T-helper 2 cell treated with Interferon-gamma antibody and Interleukin-4, amounts not matched to agents 5 μg/mL and 100 μg/mL, for 36 hours (primary cell): ENCODE measurements around the gene IKZF3.
"Not testable (repeated sequence)": the region's sequence is repeated elsewhere in the genome, so short reads cannot be mapped to it uniquely, and the experiment has no call there.

ENCODE experiments used
- DNase-seq: peaks from one replicate; pipeline ENCODE4 v3.0.0; 2021; ENCODE audit warnings: low spot score
- H3K27ac Mint-ChIP-seq: one replicate; pipeline ENCODE4 v1.8.0; 2021; ENCODE audit warnings: mild to moderate bottlenecking, mixed read lengths
- H3K27me3 Mint-ChIP-seq: one replicate; pipeline ENCODE4 v1.8.0; 2021; ENCODE audit warnings: low read depth, mixed read lengths
- H3K36me3 Mint-ChIP-seq: one replicate; pipeline ENCODE4 v1.8.0; 2021; ENCODE audit warnings: low read depth, mixed read lengths
- H3K4me1 Mint-ChIP-seq: one replicate; pipeline ENCODE4 v1.8.0; 2021; ENCODE audit warnings: low read depth, mixed read lengths
- H3K4me3 Mint-ChIP-seq: one replicate; pipeline ENCODE4 v1.8.0; 2022; ENCODE audit warnings: mild to moderate bottlenecking, moderate library complexity, mixed read lengths
- H3K9me3 Mint-ChIP-seq: one replicate; pipeline ENCODE4 v1.8.0; 2021; ENCODE audit warnings: mixed read lengths

The IKZF3 gene

DNA sequence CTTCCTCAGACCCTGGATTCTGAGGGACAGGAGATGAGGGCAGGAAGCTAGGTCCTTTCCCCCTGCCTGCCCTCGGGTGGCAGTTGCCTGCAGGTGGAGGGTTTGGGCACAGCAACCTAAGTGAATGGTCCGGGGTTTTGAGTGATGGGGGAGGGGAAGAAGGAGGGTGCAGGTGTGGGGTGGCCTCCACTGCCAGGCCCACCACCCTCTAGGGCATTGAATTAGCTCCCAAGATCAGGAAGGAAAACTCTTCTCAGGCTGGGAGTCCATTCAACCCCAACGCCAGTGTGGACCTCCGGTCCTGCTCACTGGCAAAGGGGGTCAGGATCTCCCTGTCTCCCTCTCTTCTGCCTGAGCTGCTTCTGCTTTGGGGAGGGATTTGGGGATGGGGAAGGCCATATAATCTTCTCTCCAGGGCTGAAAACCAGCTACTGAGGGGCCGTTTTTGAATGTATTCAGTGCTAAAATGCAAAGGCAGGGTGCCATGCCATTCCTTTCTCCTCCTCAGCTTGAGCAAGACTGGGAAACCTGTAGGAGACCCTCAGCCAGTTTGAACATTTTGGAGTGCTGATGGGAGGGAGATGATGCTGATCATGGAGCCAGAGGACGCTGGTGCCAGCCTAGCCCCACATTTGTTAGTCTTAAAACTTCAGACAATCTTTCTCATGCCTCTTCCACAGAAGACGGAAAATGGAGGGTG is 107.6 kb downstream of the IKZF3 start:
- Mint-ChIP-seq H3K27ac (peak overlapping the region; percentile 82), H3K9me3 (no peaks in the 10 kb centered on the region), H3K4me1 (peaks cover 56% of the 10 kb centered on the region), H3K4me3 (peak overlapping the region; percentile 49), H3K27me3 (no peaks in the 10 kb centered on the region), H3K36me3 (peaks cover 4% of the 10 kb centered on the region)
- DNase-seq: no peak

DNA sequence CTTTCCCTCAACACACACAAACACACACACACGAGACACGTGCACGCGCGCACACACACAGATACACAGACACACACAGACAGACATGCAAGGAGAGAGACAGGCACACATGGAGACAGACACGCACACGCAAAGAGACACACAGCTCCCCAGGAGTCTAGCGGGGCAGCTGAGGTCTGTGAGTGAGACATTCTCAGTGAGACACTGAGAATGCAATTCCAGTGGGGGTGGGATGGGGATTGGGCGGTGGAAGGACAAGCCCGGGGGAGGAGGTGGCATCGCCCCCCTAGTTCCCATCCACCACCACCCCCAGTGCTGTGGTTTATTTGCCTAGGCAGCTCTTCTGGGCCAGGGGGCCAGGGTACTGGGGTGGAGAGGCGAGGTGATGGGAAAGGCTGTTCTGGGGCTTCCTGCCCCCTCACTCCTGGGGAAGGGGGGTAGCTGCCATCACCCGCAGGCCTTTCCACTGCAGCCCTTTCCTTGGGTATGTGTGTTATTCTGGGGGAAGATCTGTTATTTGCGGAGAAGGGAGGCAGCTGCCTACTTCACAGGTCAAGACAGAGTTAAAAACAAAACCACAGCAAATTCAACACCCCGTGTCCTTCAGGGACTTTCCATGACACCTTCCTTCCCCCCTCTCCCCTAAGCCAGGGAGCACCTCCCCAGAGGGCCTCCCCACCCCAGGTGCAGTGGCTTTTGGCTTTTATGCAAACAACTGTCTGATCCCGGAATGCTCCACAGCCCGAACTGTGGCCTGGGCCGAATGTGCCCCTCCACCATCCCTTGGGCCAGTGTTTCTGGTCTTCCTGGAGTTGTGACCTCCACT is 108.3 kb downstream of the IKZF3 start:
- no peak for DNase-seq
- H3K27ac Mint-ChIP-seq: peak overlapping the region; percentile 82
- H3K36me3 Mint-ChIP-seq: no peaks in the 10 kb centered on the region
- H3K4me3 Mint-ChIP-seq: peak overlapping the region; percentile 49
- peaks cover 56% of the 10 kb centered on the region for H3K4me1 Mint-ChIP-seq
- no peaks in the 10 kb centered on the region for H3K27me3 Mint-ChIP-seq
- H3K9me3 Mint-ChIP-seq: no peaks in the 10 kb centered on the region

DNA sequence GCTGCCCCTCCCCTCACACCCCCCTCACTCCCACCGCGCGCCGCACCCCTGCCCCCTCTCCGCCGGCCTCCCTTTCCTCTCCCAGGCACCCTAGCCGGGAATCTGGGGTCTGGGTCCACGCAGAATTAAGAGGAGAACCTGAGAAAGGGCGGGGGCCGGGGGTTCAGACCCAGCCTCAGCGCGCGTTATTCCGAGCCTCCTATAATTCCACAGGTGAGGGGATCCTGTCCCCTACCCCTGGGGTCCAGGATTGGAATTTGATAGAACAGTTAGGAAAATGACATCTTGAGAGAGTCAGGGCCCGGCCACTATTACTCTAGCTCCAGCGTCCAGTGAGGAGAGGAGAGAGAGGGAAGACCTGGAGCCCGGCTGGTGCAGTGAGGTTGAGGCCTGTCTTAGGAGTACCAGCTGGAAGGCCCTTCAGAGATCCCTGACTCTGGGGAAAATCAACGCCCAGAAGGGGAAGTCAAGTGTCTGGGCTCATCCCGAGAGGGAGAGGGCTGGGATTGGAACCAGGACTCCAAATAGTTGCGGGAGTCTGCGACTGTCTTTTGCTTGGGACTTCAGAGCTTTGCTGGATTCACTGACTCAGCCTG is 109.1 kb downstream of the IKZF3 start:
- Mint-ChIP-seq H3K4me3 (peak overlapping the region; percentile 45), H3K4me1 (peaks cover 56% of the 10 kb centered on the region), H3K36me3 (no peaks in the 10 kb centered on the region), H3K27ac (peak overlapping the region; percentile 82), H3K9me3 (no peaks in the 10 kb centered on the region), H3K27me3 (no peaks in the 10 kb centered on the region)
- DNase-seq: no peak

DNA sequence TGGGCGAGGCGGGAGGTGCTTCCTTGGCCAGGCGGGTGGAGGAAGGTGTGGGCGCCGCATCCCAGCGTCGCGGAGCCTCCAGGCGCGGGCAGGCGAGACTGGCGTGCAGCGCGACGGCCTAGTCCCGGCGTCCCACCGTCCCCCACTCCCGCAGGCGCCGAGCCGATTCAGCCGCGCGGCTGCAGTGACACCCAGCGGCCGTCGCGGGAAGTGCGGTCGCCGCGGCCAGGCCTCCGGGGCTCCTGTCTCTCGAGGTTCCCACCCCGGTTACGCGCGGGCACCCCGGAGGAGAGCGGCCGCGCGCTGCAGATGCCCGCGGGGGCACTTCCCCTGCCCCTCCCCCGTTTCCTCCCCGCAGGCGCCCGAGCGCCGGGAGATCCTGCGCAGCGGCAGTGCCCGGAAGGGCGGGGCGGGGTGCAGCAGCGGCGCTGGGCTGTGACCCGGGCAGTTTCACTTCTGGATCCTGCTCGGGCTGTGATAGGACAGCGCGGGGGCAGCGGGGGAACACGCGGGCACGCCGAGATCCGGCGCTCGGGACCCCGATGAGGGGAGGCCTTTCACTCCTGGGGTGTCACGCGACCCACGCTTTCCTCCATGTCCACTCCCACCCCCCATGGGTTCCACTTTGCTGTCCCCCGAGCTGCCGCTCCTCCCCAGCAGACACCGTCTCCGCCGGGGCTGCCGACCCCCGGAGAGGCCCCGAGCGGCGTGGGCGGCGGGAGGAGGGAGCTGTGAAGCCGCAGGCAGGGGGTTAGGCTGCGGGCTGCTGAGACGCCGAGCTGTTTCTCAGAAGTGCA is 109.8 kb downstream of the IKZF3 start:
- Mint-ChIP-seq H3K4me3 (peak overlapping the region; percentile 45), H3K27me3 (no peaks in the 10 kb centered on the region), H3K4me1 (peaks cover 53% of the 10 kb centered on the region), H3K36me3 (no peaks in the 10 kb centered on the region), H3K27ac (peak overlapping the region; percentile 74), H3K9me3 (no peaks in the 10 kb centered on the region)
- peak; percentile 97 for DNase-seq

DNA sequence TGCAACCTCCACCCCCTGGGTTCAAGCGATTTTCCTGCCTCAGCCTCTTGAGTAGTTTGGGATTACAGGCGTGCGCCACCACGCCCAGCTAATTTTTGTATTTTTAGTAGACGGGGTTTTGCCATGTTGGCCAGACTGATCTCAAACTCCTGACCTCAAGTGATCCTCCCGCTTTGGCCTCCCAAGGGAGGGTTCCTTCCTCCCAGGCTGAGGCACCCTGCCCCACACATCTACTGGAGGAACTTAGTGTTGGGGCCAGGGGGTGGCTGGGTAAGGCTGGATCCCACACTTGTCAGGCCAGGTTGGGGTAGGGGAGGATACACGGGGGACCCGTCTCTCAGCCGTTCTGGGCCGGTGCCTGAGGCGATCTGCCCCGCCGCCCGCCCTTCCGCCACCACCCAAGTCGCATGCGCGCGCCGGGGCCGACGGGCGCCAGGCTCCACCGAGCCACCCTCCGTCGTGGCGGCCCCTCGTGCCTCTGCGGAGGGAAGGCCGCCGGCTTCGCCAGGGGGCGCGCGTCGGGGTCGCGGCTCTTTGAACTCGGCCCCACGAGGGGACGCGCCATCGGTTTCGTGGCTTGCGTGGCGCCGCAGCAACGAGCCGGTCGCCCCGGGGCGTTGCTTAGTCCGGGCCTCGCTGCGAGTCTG is 110.5 kb downstream of the IKZF3 start:
- peak overlapping the region; percentile 87 for H3K4me3 Mint-ChIP-seq
- no peaks in the 10 kb centered on the region for H3K36me3 Mint-ChIP-seq
- peaks cover 48% of the 10 kb centered on the region for H3K4me1 Mint-ChIP-seq
- peak overlapping the region; percentile 93 for H3K27ac Mint-ChIP-seq
- H3K9me3 Mint-ChIP-seq: no peaks in the 10 kb centered on the region
- no peak for DNase-seq
- H3K27me3 Mint-ChIP-seq: no peaks in the 10 kb centered on the region

DNA sequence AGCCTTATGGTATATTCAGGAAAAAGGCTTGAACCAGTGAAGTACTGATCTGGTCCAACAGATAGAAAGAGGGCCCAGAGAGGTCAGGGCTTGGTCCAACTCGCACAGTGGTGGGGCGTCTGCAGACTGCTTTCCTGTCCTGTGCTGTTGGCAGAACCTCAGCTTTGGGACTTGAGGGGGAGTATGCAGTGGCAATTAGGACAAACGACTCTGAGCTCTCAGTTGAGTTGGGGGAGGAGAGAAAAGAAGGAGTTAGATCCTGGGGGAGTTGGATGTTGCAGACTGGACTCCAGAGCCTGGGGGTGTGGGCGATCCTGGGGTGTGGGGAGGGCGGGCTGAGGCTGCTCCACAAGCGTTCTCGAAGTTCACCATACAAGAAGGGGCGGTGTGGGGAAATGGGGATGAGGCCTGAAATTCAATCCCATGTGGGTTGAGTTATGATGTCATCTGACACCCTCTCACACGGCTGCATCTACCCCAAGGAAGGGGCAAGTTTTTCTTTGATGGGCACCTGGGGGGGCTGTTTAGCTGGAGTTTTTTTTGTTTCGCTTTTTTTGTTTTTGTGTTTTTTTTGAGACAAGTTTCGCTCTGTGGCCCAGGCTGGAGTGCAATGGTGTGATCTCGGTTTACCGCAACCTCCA is 111.8 kb downstream of the IKZF3 start:
- Mint-ChIP-seq H3K36me3 (no peaks in the 10 kb centered on the region), H3K4me1 (peaks cover 35% of the 10 kb centered on the region), H3K27ac (peak overlapping the region; percentile 88), H3K4me3 (peak overlapping the region; percentile 87), H3K27me3 (no peaks in the 10 kb centered on the region), H3K9me3 (no peaks in the 10 kb centered on the region)
- DNase-seq: no peak

DNA sequence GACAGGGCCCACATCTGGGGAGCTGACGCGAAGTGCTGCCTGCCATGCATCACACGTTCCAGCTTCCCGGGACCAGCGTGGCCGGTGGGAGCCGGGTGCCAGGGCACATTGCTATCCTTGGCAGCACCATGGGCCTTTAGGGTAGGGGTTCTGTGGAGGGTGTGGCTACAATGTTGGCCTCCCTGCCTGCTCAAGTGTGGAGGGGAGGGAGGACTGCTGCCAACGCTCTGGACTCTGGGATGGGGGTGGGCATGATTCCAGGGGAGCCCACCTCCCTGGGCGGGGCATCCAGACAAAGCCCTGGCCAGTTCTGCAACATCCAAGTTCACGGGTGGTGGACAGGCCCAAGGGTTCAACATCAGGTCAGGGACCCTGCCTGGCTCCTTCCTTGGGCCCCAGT is 112.5 kb downstream of the IKZF3 start:
- Mint-ChIP-seq H3K4me1 (peaks cover 28% of the 10 kb centered on the region), H3K36me3 (no peaks in the 10 kb centered on the region), H3K4me3 (no peak overlapping the region)

DNA sequence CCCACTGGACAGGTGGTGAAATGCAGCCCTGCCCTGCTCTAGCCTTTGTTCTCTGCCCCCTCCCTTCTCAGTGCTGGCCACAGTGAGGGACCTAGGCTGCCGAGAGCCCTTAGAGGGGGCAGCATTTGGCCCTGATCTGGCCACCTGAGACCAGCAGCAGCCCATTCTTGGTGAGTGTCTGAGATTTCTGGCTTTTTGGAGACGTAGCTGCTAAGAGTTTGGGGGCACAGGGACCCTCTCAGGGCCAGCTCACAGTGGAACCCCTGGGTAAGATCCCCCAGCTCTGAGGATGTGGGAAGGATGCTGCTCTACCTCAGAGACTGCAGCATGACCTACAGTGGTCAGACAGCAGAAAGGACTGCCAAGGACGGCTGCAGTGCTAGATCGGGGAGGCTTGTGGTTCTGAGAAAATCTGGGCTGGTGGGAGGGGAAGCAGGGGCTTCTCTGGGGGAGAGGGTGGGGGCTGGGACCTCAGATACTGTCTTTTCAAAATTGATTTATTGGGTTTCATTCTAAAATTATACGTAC is 113.0 kb downstream of the IKZF3 start:
- peaks cover 23% of the 10 kb centered on the region for H3K4me1 Mint-ChIP-seq
- H3K4me3 Mint-ChIP-seq: no peak overlapping the region
- DNase-seq: no peak
- H3K36me3 Mint-ChIP-seq: no peaks in the 10 kb centered on the region
- no peaks in the 10 kb centered on the region for H3K27me3 Mint-ChIP-seq
- H3K27ac Mint-ChIP-seq: no peak overlapping the region
- H3K9me3 Mint-ChIP-seq: no peaks in the 10 kb centered on the region

More for the DNA sequence above, 112.5 kb downstream of the IKZF3 start:
- no peak for DNase-seq
- Mint-ChIP-seq H3K27me3 (no peaks in the 10 kb centered on the region), H3K9me3 (no peaks in the 10 kb centered on the region), H3K27ac (peak overlapping the region; percentile 31)

DNA sequence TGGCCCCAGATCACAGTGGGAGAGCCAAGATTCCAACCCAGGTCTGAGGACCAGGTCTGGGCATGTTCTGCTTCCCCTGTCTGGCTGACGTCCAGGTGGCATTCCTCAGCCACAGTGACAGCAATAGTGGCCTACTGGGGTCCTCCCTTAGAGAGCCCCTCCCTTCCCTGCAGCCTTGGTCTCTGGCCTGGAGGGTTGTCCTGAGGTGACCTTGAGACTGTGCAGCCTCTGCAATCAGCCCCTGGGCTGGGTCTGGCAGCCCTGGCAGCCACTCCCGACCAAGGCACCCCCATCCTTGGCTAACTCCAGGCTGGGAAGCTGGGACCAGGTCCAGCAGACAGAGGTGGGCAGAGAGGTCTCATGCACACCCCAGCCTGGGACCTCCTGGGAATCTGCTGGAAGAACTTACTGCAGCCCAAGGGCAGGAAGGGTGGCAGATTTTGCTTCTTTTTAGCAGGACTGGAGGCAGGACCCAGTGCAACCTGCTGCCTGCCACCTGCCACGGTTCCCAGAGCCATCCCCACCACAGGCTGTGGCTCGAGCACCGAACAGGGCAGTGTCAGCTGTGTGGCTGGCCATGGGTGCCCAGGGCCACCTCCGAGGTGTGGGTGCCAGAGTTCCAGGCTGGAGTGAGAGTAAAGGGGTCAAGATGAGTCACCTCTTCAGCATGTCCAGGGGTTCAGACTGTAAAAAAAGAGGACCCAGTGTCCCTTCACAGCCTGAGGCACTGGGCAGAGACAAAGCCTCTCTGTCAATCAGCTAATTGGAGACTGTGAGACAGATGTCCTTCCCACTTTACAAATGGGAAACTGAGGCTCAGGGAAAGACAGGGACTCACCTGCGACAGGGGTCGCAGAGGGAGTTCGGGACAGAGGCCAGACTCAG is 113.7 kb downstream of the IKZF3 start:
- Mint-ChIP-seq H3K4me3 (no peak overlapping the region), H3K36me3 (no peaks in the 10 kb centered on the region), H3K4me1 (peaks cover 16% of the 10 kb centered on the region), H3K27me3 (no peaks in the 10 kb centered on the region), H3K9me3 (no peaks in the 10 kb centered on the region), H3K27ac (no peak overlapping the region)
- no peak for DNase-seq

DNA sequence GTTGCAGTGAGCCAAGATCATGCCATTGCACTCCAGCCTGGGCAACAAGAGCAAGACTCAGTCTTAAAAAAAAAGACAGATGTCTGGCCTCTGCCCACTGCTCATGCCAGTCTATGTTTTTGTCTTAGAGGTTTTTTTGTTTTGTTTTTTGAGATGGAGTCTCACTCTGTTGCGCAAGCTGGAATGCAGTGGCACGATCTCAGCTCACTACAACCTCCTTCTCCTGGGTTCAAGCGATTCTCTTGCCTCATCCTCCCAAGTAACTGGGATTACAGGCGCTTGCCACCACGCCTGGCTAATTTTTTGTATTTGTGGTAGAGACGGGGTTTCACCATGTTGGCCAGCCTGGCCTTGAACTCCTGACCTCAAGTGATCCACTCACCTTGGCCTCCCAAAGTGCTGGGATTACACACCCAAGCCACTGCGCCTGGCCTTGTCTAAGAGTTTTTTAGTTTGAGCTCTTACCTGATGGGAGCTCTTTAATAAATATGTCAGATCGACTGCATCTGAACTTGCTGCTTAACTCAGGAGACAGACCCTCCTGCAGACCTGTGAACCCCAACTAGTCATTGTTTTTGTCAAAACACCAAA is 115.6 kb downstream of the IKZF3 start:
- H3K9me3 Mint-ChIP-seq, DNase-seq: not testable (repeated sequence)
- H3K4me1 Mint-ChIP-seq: peaks cover 10% of the 10 kb centered on the region

DNA sequence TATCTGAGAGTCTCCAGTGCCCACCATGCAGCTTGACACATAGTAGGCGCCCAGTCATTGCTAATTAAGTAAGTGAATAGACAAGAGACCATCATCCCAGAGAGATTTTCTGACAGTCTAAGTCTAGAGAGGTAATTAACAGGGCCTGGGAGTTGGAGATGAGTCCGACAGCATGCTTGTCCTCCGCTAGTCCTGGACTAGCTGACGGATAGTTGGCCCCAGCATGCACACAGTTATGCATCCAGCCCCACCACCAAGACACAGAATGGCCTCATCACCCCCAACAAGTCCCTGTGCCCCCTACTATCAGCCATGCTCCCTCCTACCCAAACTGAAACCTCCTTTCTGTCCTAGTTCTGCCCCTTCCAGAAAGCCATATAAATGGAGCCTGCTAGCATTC is 116.4 kb downstream of the IKZF3 start:
- no peak for DNase-seq
- Mint-ChIP-seq H3K36me3 (no peaks in the 10 kb centered on the region), H3K27ac (no peak overlapping the region), H3K4me3 (no peak overlapping the region), H3K4me1 (peaks cover 4% of the 10 kb centered on the region), H3K27me3 (peaks cover 4% of the 10 kb centered on the region), H3K9me3 (no peaks in the 10 kb centered on the region)

More for the DNA sequence above, 115.6 kb downstream of the IKZF3 start:
- H3K27me3 Mint-ChIP-seq, H3K27ac Mint-ChIP-seq, H3K36me3 Mint-ChIP-seq, H3K4me3 Mint-ChIP-seq: not testable (repeated sequence)

DNA sequence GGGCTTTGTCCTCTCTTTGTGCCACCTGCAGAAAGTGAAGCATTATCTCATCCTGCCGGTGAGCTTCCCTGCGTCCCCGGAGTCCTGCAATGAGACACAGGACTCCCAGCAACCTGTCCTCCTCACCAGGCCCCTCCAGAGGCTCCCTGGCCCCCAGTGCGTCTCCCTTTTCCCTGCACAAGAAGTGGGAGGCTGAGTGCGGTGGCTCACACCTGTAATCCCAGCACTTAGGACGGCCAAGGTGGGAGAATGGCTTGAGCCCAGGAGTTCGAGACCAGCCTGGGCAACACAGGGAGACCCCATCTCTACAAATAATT is 118.0 kb downstream of the IKZF3 start:
- Mint-ChIP-seq H3K9me3 (no peaks in the 10 kb centered on the region), H3K4me3 (no peak overlapping the region), H3K27me3 (peaks cover 4% of the 10 kb centered on the region), H3K36me3 (no peaks in the 10 kb centered on the region), H3K27ac (no peak overlapping the region), H3K4me1 (no peaks in the 10 kb centered on the region)
- no peak for DNase-seq
